B cell (primary cell): ENCODE results near the gene FOXN1. TPM values are rescaled to one million over a fixed set of nuclear protein-coding genes. Genes with fewer than 3 reads are reported as not detected.

Experiments used
- ATAC-seq: fragments of 200-7000 bp; cut with Tn5 transposase; one replicate; pipeline ENCODE4 v1.10.0; 2021; ENCODE audit warnings: low read depth, mild to moderate bottlenecking, moderate number of reproducible peaks, moderate library complexity
- CTCF ChIA-PET: fragments of 350-600 bp; sonication (Branson Sonifier 250); formaldehyde crosslinking; loops from one replicate; lab custom pipeline; 2021; ENCODE audit warnings: antibody characterized with exemption, inconsistent platforms; lab: Charles Lee
- POLR2A ChIA-PET: fragments of 350-600 bp; sonication (Branson Sonifier 250); formaldehyde crosslinking; loops from one replicate; lab custom pipeline; 2021; ENCODE audit warnings: antibody characterized with exemption; lab: Charles Lee
- DNase-seq: peaks from one replicate; pipeline ENCODE4 v3.0.0; 2013
- H2AFZ ChIP-seq: 2 replicates; pipeline ENCODE4 v1.6.1; 2012; ENCODE audit warnings: mild to moderate bottlenecking, low read depth, low read length; ENCODE audit not compliant: insufficient read depth, poor library complexity, severe bottlenecking
- H3K27ac ChIP-seq, 2 donors: 1 replicate in 1 of 2; 2 replicates in 1 of 2; pipeline ENCODE4 v1.5.1; 2012 to 2013; ENCODE audit warnings: low read length in 2 of 2, mild to moderate bottlenecking in 2 of 2, moderate library complexity in 1 of 2
- H3K27me3 ChIP-seq, 4 experiments: fragments of 200-600 bp in 1 of 4; sonication (generic) in 1 of 4; replicated peaks in 1 of 4; 1 replicate in 2 of 4; 2 replicates in 2 of 4; pipeline versions ENCODE4 v1.6.1 to v1.7.0; 2013 to 2016; ENCODE audit warnings: low read length in 3 of 4, mild to moderate bottlenecking in 2 of 4, mixed read lengths in 1 of 4, moderate library complexity in 1 of 4; ENCODE audit not compliant: insufficient read depth in 4 of 4, control insufficient read depth in 3 of 4; ENCODE audit errors: control extremely low read depth in 1 of 4
- H3K36me3 ChIP-seq, 2 experiments: replicated peaks in 1 of 2; 1 replicate in 1 of 2; 2 replicates in 1 of 2; pipeline versions ENCODE4 v1.6.1 to v1.7.1; 2013; ENCODE audit warnings: low read length in 1 of 2; ENCODE audit not compliant: insufficient read depth in 2 of 2, control insufficient read depth in 1 of 2; ENCODE audit errors: control extremely low read depth in 1 of 2, extremely low read depth in 1 of 2
- H3K4me1 ChIP-seq, 2 donors: fragments of 200-600 bp in 1 of 2; sonication (generic) in 1 of 2; 1 replicate in 1 of 2; 2 replicates in 1 of 2; pipeline versions ENCODE4 v1.5.1 to v1.6.1; 2013 to 2017; ENCODE audit warnings: low read length in 2 of 2; ENCODE audit not compliant: control insufficient read depth in 2 of 2, insufficient read depth in 2 of 2
- H3K4me2 ChIP-seq: replicated peaks from 2 replicates; pipeline ENCODE3; 2012; ENCODE audit warnings: mild to moderate bottlenecking, low read depth, low read length; ENCODE audit not compliant: poor library complexity, severe bottlenecking
- H3K4me3 ChIP-seq, 5 experiments: fragments of 200-600 bp in 1 of 5; sonication (generic) in 1 of 5; 1 replicate in 3 of 5; 2 replicates in 2 of 5; pipeline versions ENCODE4 v1.5.1 to v1.7.0; 2011 to 2016; ENCODE audit warnings: low read length in 4 of 5, mild to moderate bottlenecking in 4 of 5, low read depth in 2 of 5, control low read depth in 1 of 5, moderate library complexity in 1 of 5; ENCODE audit not compliant: insufficient read depth in 1 of 5; ENCODE audit errors: control extremely low read depth in 1 of 5, extremely low read depth in 1 of 5
- H3K79me2 ChIP-seq: fragments of 200-600 bp; sonication (generic); one replicate; pipeline ENCODE4 v1.6.0; 2016; ENCODE audit warnings: low read length; ENCODE audit not compliant: control insufficient read depth, insufficient read depth
- H3K9ac ChIP-seq: fragments of 200-600 bp; sonication (generic); 2 replicates; pipeline ENCODE4 v1.6.1; 2017; ENCODE audit warnings: mild to moderate bottlenecking, low read length, moderate library complexity
- H3K9me3 ChIP-seq, 3 donors: one replicate each; pipeline versions ENCODE4 v1.6.1 to v1.7.1; 2013; ENCODE audit warnings: low read length in 2 of 3; ENCODE audit not compliant: control insufficient read depth in 2 of 3, insufficient read depth in 1 of 3; ENCODE audit errors: control extremely low read depth in 1 of 3
- H4K20me1 ChIP-seq: 2 replicates; pipeline ENCODE4 v1.6.0; 2012; ENCODE audit warnings: mild to moderate bottlenecking, low read length; ENCODE audit not compliant: insufficient read depth, control insufficient read depth, poor library complexity, severe bottlenecking
- H3K27ac Mint-ChIP-seq: one replicate; pipeline ENCODE4 v1.8.0; 2021; ENCODE audit warnings: mixed read lengths
- H3K27me3 Mint-ChIP-seq: one replicate; pipeline ENCODE4 v1.8.0; 2021; ENCODE audit warnings: mixed read lengths
- H3K4me1 Mint-ChIP-seq: one replicate; pipeline ENCODE4 v1.8.0; 2021; ENCODE audit warnings: mixed read lengths
- H3K4me3 Mint-ChIP-seq: one replicate; pipeline ENCODE4 v1.8.0; 2021; ENCODE audit warnings: mixed read lengths
- H3K9me3 Mint-ChIP-seq: one replicate; pipeline ENCODE4 v1.8.0; 2022; ENCODE audit warnings: mixed read lengths; ENCODE audit not compliant: insufficient read depth
- EZH2 ChIP-seq: IDR thresholded peaks from 2 replicates; pipeline ENCODE4 v1.6.1; 2012; ENCODE audit warnings: borderline replicate concordance, low read depth, mild to moderate bottlenecking, moderate library complexity, low read length; ENCODE audit not compliant: insufficient read depth, poor library complexity, severe bottlenecking
- WGBS: methylation state at CpG from one replicate; pipeline ENCODE4 v1.1.5; 2013; ENCODE audit warnings: missing lambda C conversion rate; ENCODE audit not compliant: insufficient coverage; 5-methylcytosine and 5-hydroxymethylcytosine counted together
- intact Hi-C: fragments of 100-400 bp; cut with micrococcal nuclease; formaldehyde crosslinking; loops from one replicate; pipeline ENCODE4 v1.10.0; 2022
- polyA plus RNA-seq: library from polyadenylated mRNA; depleted of rRNA; stranded (reverse); fragments of >200 nt; gene quantifications from 2 replicates; pipeline ENCODE4 v1.2.3, GENCODE V29; 2012
- total RNA-seq, 2 donors: library from RNA; stranded (reverse); fragments of 120-200 nt in 1 of 2; gene quantifications; 1 replicate in 1 of 2; 2 replicates in 1 of 2; pipeline versions ENCODE4 v1.2.3 to v1.2.4, GENCODE V29; 2013 to 2022
- TF ChIP-seq, protein P1 (sequence below): fragments of 200-600 bp; IDR thresholded peaks from one replicate; pipeline ENCODE4 v1.8.0; 2022; ENCODE audit warnings: antibody characterized with exemption, mild to moderate bottlenecking

FOXN1 gene
- total and polyA plus RNA-seq, 2 donors (not counting 1 experiment from before 2014, with no cell fraction given) = not detected

DNA sequence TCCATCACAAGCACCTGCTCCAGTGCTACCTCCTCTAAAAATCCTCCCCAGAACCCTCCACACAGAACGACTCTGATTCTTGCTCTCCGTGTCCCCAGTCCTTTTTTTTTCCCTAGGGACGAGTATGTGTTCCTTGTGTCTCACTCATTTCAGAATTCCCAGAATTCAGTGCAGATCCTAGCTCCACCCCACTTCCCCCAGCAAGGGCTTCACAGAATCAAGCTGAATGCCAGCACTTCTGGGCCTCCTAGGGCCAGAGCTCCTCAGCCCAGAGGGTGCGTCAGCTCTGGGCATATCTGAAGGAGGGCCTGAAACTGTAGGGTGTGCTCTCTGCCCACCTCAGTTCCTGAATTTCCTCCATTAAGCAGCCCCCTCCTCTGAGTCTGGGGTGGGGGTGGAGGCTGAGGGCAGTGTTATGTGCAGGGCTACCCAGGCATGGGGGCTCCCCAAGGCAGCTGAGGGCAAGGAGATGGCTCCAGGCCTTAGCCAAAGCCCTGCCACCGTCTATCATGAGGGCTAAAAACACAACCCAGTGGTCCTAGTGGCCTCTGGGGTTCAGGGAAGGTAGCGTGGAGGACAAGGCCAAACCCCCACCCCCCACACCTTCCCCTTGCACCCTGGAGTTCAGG lies 39.8 kb downstream of the FOXN1 start:
- no peak overlapping the region for H3K4me3 Mint-ChIP-seq
- Histone ChIP-seq H3K9me3 (no peaks in the 10 kb centered on the region), H3K4me1 (peaks cover 47 to 58% of the 10 kb centered on the region in 2 donors), H3K9ac (no peak overlapping the region), H3K4me2 (no peak overlapping the region), H3K4me3 (no peak overlapping the region), H2AFZ (no peak overlapping the region), H3K27ac (no peak overlapping the region), H4K20me1 (peaks cover 3% of the 10 kb centered on the region), H3K79me2 (peaks cover 11% of the 10 kb centered on the region), H3K36me3 (peaks cover 0 to 28% of the 10 kb centered on the region in 2 experiments), H3K27me3 (no peaks in the 10 kb centered on the region)
- H3K27me3 Mint-ChIP-seq = no peaks in the 10 kb centered on the region
- no peak for ATAC-seq
- ChIA-PET CTCF (interaction anchor here (4.3 kb wide), 1 partner anchor 66 kb away, joined by 30 read pairs; no protein-coding TSS in a partner anchor), POLR2A (no interaction called here)
- H3K4me1 Mint-ChIP-seq = peaks cover 57% of the 10 kb centered on the region
- intact Hi-C loops = no loop called here
- no peak for TF ChIP-seq EZH2
- no peak for DNase-seq
- H3K27ac Mint-ChIP-seq = peak overlapping the region; percentile 41
- 80% methylated on average over 5 of the region's 6 CpGs for WGBS
- no peaks in the 10 kb centered on the region for H3K9me3 Mint-ChIP-seq

DNA sequence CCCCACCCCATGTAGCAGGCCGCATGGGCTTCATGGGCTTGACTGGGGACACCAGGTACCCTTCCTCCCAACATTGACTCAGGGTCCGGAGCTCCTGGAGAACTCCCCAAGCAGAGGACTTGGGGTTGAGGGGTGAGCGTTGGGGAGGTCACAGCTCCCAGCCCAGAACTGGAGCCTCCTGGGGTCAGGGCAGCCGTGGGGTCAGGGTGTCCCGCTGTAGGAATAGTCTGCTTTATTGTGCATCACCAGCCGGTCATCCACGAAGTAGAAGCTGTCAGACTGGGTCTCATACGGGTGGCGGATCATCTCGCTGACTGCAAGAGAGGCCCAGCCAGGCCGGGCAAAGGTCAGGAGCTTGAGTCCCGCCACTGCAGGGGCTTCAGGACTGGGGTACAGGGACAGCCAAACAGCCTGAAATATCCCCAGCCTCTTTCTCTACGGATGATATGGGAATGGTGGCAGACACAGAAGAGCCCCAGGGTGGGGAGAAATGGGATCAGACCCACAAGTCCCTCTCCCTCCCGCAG lies 41.0 kb downstream of the FOXN1 start:
- H3K27ac ChIP-seq = peak overlapping the region; percentile 91 to 97

More for the DNA sequence above, 41.0 kb downstream of the FOXN1 start:
- Histone ChIP-seq H4K20me1 (peaks cover 7% of the 10 kb centered on the region), H3K79me2 (peaks cover 11% of the 10 kb centered on the region), H3K9ac (peak overlapping the region; percentile 49), H3K36me3 (peaks cover 0 to 28% of the 10 kb centered on the region in 2 experiments), H3K4me3 (peak overlapping the region in 3 of 5 experiments; percentile 10 to 50 (median 44)), H2AFZ (peak overlapping the region; percentile 70), H3K4me1 (peaks cover 57 to 69% of the 10 kb centered on the region in 2 donors), H3K27me3 (no peaks in the 10 kb centered on the region), H3K9me3 (no peaks in the 10 kb centered on the region), H3K4me2 (peak overlapping the region; percentile 85)
- WGBS = 93% methylated on average over 9 of the region's 14 CpGs
- intact Hi-C loops = loop anchor here (1.0 kb wide), 1 partner anchor 52 kb away; the partner anchor contains the start of gene SPAG5
- peak; percentile 20 for DNase-seq
- CTCF ChIA-PET = interaction anchor here (0.6 to 5.2 kb wide), 11 partner anchors 11 to 100 kb away, joined by 3 to 31 read pairs (median 6); partner anchors contain the start of genes ALDOC and PIGS
- Mint-ChIP-seq H3K4me3 (peak overlapping the region; percentile 83), H3K27me3 (no peaks in the 10 kb centered on the region), H3K4me1 (peaks cover 67% of the 10 kb centered on the region), H3K27ac (peak overlapping the region; percentile 96), H3K9me3 (no peaks in the 10 kb centered on the region)
- ATAC-seq = no peak
- TF ChIP-seq, protein P1, sequence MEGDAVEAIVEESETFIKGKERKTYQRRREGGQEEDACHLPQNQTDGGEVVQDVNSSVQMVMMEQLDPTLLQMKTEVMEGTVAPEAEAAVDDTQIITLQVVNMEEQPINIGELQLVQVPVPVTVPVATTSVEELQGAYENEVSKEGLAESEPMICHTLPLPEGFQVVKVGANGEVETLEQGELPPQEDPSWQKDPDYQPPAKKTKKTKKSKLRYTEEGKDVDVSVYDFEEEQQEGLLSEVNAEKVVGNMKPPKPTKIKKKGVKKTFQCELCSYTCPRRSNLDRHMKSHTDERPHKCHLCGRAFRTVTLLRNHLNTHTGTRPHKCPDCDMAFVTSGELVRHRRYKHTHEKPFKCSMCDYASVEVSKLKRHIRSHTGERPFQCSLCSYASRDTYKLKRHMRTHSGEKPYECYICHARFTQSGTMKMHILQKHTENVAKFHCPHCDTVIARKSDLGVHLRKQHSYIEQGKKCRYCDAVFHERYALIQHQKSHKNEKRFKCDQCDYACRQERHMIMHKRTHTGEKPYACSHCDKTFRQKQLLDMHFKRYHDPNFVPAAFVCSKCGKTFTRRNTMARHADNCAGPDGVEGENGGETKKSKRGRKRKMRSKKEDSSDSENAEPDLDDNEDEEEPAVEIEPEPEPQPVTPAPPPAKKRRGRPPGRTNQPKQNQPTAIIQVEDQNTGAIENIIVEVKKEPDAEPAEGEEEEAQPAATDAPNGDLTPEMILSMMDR = no peak
- TF ChIP-seq EZH2 = no peak
- POLR2A ChIA-PET = interaction anchor here (0.5 to 1.4 kb wide), 6 partner anchors 19 to 348 kb away, joined by 3 to 5 read pairs (median 4); partner anchors contain the start of gene ALDOC
